ENCODE measurements around the gene PPEF2.
"Not testable (repeated sequence)": the region's sequence is repeated elsewhere in the genome, so short reads cannot be mapped to it uniquely, and the experiment has no call there.

Gene PPEF2

DNA sequence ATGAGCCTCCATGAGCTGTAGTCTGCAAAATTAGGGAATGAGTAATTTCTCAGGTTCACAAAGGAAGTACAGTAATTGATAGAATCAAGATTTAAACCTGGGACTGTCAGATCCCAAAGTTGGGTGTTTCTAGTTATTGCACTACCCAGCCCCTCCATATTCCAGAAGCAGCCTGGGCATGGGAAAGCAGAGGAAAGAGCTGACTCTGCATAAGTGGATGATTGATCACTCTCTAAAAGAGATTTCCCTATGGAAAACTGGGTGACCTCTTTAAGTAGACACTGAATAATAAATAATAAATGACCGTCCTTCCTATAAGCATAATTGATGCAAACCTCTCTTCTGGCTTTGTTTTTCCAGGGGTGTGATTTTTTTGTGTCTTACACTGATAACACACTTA is 33.4 kb upstream of the PPEF2 start:
- Histone ChIP-seq H3K9me3 (ENCODE audit: control extremely low read depth in 1 of 5, control insufficient read depth in 4 of 5, insufficient read depth in 2 of 5, low read depth in 1 of 5, low read length in 4 of 5) (no peaks in the 10 kb centered on the region), H3K4me3 (ENCODE audit: control insufficient read depth in 1 of 7, extremely low read depth in 1 of 7, insufficient read depth in 4 of 7, low read depth in 2 of 7, low read length in 6 of 7) (no peak overlapping the region), H3K4me1 (ENCODE audit: control extremely low read depth in 1 of 4, control insufficient read depth in 4 of 4, insufficient read depth in 4 of 4, low read length in 3 of 4) (peaks cover 0 to 15% (median 5%) of the 10 kb centered on the region in 4 experiments), H3K27me3 (replicated peaks in 2 of 5; ENCODE audit: control insufficient read depth in 4 of 5, insufficient read depth in 5 of 5, low read length in 4 of 5) (no peaks in the 10 kb centered on the region), H3K36me3 (ENCODE audit: control insufficient read depth in 4 of 4, insufficient read depth in 4 of 4, low read length in 3 of 4) (peaks cover 2 to 23% (median 14%) of the 10 kb centered on the region in 4 experiments), H3K27ac (ENCODE audit: insufficient read depth in 1 of 2, low read depth in 1 of 2, low read length in 2 of 2, poor library complexity in 1 of 2, severe bottlenecking in 2 of 2) (no peak overlapping the region)
- no peak for DNase-seq
- WGBS (ENCODE audit: insufficient coverage) = no CpG with 5 or more reads among the region's 1 CpG
- CTCF ChIA-PET = interaction anchor here (1.3 to 1.4 kb wide), 2 partner anchors 20 to 25 kb away, joined by 3 to 4 read pairs; no protein-coding TSS in a partner anchor
- POLR2A ChIA-PET = no interaction called here

GRCh38 chr4:75930152-75930551 is 27.9 kb upstream of the PPEF2 start:
- DNase-seq = no peak
- Histone ChIP-seq H3K27me3 (replicated peaks in 2 of 5; ENCODE audit: control insufficient read depth in 4 of 5, insufficient read depth in 5 of 5, low read length in 4 of 5) (no peaks in the 10 kb centered on the region), H3K36me3 (ENCODE audit: control insufficient read depth in 4 of 4, insufficient read depth in 4 of 4, low read length in 3 of 4) (peaks cover 0 to 21% (median 17%) of the 10 kb centered on the region in 4 experiments), H3K27ac (ENCODE audit: insufficient read depth in 1 of 2, low read depth in 1 of 2, low read length in 2 of 2, poor library complexity in 1 of 2, severe bottlenecking in 2 of 2) (no peak overlapping the region), H3K9me3 (ENCODE audit: control extremely low read depth in 1 of 5, control insufficient read depth in 4 of 5, insufficient read depth in 2 of 5, low read depth in 1 of 5, low read length in 4 of 5) (no peaks in the 10 kb centered on the region), H3K4me3 (ENCODE audit: control insufficient read depth in 1 of 7, extremely low read depth in 1 of 7, insufficient read depth in 4 of 7, low read depth in 2 of 7, low read length in 6 of 7) (no peak overlapping the region), H3K4me1 (ENCODE audit: control extremely low read depth in 1 of 4, control insufficient read depth in 4 of 4, insufficient read depth in 4 of 4, low read length in 3 of 4) (no peaks in the 10 kb centered on the region)
- whole genome bisulfite sequencing (ENCODE audit: insufficient coverage) = 100% methylated on average over 2 of the region's 3 CpGs
- ChIA-PET POLR2A (interaction anchor here (0.6 kb wide), 1 partner anchor 9 kb away, joined by 8 read pairs; no protein-coding TSS in a partner anchor), CTCF (interaction anchor here (1.3 kb wide), 1 partner anchor 23 kb away, joined by 3 read pairs; no protein-coding TSS in a partner anchor)

DNA sequence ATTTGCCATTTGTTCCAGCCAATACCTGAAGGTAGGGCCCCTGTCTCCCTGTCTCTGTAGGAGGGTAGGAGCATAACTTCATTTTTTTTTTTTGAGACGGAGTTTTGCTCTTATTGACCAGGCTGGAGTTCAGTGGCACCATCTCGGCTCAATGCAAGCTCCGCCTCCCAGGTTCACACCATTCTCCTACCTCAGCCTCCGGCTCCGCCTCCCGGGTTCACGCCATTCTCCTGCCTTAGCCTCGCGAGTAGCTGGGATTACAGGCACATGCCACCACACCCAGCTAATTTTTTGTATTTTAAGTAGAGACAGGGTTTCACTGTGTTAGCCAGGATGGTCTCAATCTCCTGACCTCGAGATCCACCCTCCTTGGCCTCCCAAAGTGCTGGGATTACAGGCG is 22.7 kb upstream of the PPEF2 start:
- POLR2A ChIA-PET; H3K4me1 ChIP-seq (ENCODE audit: control extremely low read depth in 1 of 4, control insufficient read depth in 4 of 4, insufficient read depth in 4 of 4, low read length in 3 of 4); DNase-seq; H3K4me3 ChIP-seq (ENCODE audit: control insufficient read depth in 1 of 7, extremely low read depth in 1 of 7, insufficient read depth in 4 of 7, low read depth in 2 of 7, low read length in 6 of 7); H3K27ac ChIP-seq (ENCODE audit: insufficient read depth in 1 of 2, low read depth in 1 of 2, low read length in 2 of 2, poor library complexity in 1 of 2, severe bottlenecking in 2 of 2); H3K9me3 ChIP-seq (ENCODE audit: control extremely low read depth in 1 of 5, control insufficient read depth in 4 of 5, insufficient read depth in 2 of 5, low read depth in 1 of 5, low read length in 4 of 5); H3K27me3 ChIP-seq (replicated peaks in 2 of 5; ENCODE audit: control insufficient read depth in 4 of 5, insufficient read depth in 5 of 5, low read length in 4 of 5): not testable (repeated sequence)
- peaks cover 6 to 35% (median 20%) of the 10 kb centered on the region in 4 experiments for H3K36me3 ChIP-seq (ENCODE audit: control insufficient read depth in 4 of 4, insufficient read depth in 4 of 4, low read length in 3 of 4)
- WGBS (ENCODE audit: insufficient coverage) = 97% methylated on average over 5 of the region's 11 CpGs
- CTCF ChIA-PET = interaction anchor here (1.3 to 1.6 kb wide), 3 partner anchors 10 to 68 kb away, joined by 3 read pairs; no protein-coding TSS in a partner anchor

- no peaks in the 10 kb centered on the region for H3K27me3 ChIP-seq (replicated peaks in 2 of 5; ENCODE audit: control insufficient read depth in 4 of 5, insufficient read depth in 5 of 5, low read length in 4 of 5)
- no peak for DNase-seq
- peaks cover 6 to 35% (median 21%) of the 10 kb centered on the region in 4 experiments for H3K36me3 ChIP-seq (ENCODE audit: control insufficient read depth in 4 of 4, insufficient read depth in 4 of 4, low read length in 3 of 4)
- no peaks in the 10 kb centered on the region for H3K9me3 ChIP-seq (ENCODE audit: control extremely low read depth in 1 of 5, control insufficient read depth in 4 of 5, insufficient read depth in 2 of 5, low read depth in 1 of 5, low read length in 4 of 5)
- H3K27ac ChIP-seq (ENCODE audit: insufficient read depth in 1 of 2, low read depth in 1 of 2, low read length in 2 of 2, poor library complexity in 1 of 2, severe bottlenecking in 2 of 2) = no peak overlapping the region
- no peak overlapping the region for H3K4me3 ChIP-seq (ENCODE audit: control insufficient read depth in 1 of 7, extremely low read depth in 1 of 7, insufficient read depth in 4 of 7, low read depth in 2 of 7, low read length in 6 of 7)
- peaks cover 0 to 9% (median under 1%) of the 10 kb centered on the region in 4 experiments for H3K4me1 ChIP-seq (ENCODE audit: control extremely low read depth in 1 of 4, control insufficient read depth in 4 of 4, insufficient read depth in 4 of 4, low read length in 3 of 4)
- ChIA-PET POLR2A (no interaction called here), CTCF (interaction anchor here (1.3 to 1.6 kb wide), 2 partner anchors 9 to 15 kb away, joined by 3 read pairs; no protein-coding TSS in a partner anchor)
- 100% methylated on average over 2 of the region's 5 CpGs for WGBS (ENCODE audit: insufficient coverage)
Observed at GRCh38 chr4:75924309-75924827, 22.1 kb upstream of the PPEF2 start.

DNA sequence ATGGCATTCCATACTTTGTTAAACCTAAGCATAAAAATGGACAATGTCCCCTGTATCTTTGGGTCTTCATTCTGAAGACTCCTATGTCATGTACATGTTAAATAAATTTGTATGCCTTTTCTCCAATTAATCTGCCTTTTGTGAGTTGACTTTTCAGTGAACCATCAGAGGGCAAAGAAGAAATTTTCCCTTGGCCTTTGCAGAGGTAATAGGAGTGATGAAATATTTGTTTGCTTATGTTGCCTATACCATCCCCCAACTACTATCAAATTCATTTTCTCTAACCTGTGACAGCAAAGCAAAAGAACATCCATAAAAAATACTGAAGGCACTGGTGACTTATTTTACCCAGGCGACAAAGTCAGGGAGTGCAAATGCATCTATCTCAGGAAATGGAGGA is 20.3 kb upstream of the PPEF2 start:
- ChIA-PET CTCF (interaction anchor here (1.0 kb wide), 1 partner anchor 14 kb away, joined by 3 read pairs; no protein-coding TSS in a partner anchor), POLR2A (no interaction called here)
- WGBS (ENCODE audit: insufficient coverage) = no CpG with 5 or more reads among the region's 1 CpG
- peaks cover 6 to 37% (median 23%) of the 10 kb centered on the region in 4 experiments for H3K36me3 ChIP-seq (ENCODE audit: control insufficient read depth in 4 of 4, insufficient read depth in 4 of 4, low read length in 3 of 4)
- H3K9me3 ChIP-seq (ENCODE audit: control extremely low read depth in 1 of 5, control insufficient read depth in 4 of 5, insufficient read depth in 2 of 5, low read depth in 1 of 5, low read length in 4 of 5) = no peaks in the 10 kb centered on the region
- no peak for DNase-seq
- H3K27me3 ChIP-seq (replicated peaks in 2 of 5; ENCODE audit: control insufficient read depth in 4 of 5, insufficient read depth in 5 of 5, low read length in 4 of 5) = no peaks in the 10 kb centered on the region
- H3K4me3 ChIP-seq (ENCODE audit: control insufficient read depth in 1 of 7, extremely low read depth in 1 of 7, insufficient read depth in 4 of 7, low read depth in 2 of 7, low read length in 6 of 7) = no peak overlapping the region
- peaks cover 0 to 9% (median under 1%) of the 10 kb centered on the region in 4 experiments for H3K4me1 ChIP-seq (ENCODE audit: control extremely low read depth in 1 of 4, control insufficient read depth in 4 of 4, insufficient read depth in 4 of 4, low read length in 3 of 4)
- no peak overlapping the region for H3K27ac ChIP-seq (ENCODE audit: insufficient read depth in 1 of 2, low read depth in 1 of 2, low read length in 2 of 2, poor library complexity in 1 of 2, severe bottlenecking in 2 of 2)

DNA sequence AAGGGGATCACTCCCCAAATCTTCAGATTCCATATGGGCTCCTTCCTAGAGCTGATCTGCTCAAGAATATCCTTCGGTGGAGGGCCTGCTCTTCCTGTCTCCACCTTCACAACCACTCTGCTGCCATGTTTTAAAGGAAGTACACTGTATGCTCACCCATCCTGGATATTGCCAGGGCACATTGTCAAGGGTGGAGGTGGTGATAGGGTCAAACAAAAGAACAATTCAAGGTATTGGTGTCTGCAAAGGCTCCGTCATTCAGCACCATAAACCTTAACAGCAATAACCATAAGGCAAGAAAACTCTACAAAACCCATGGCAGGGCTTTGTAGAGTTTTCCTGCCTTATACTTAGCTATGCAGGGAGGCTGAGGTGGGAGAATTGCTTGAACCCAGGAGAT is 19.7 kb upstream of the PPEF2 start:
- CTCF ChIA-PET = interaction anchor here (1.0 to 1.9 kb wide), 2 partner anchors 13 to 18 kb away, joined by 3 to 5 read pairs; partner anchors contain the start of gene NAAA
- POLR2A ChIA-PET = no interaction called here
- no CpG with 5 or more reads among the region's 2 CpGs for WGBS (ENCODE audit: insufficient coverage)
- no peaks in the 10 kb centered on the region for H3K9me3 ChIP-seq (ENCODE audit: control extremely low read depth in 1 of 5, control insufficient read depth in 4 of 5, insufficient read depth in 2 of 5, low read depth in 1 of 5, low read length in 4 of 5)
- H3K4me3 ChIP-seq (ENCODE audit: control insufficient read depth in 1 of 7, extremely low read depth in 1 of 7, insufficient read depth in 4 of 7, low read depth in 2 of 7, low read length in 6 of 7) = no peak overlapping the region
- no peak overlapping the region for H3K27ac ChIP-seq (ENCODE audit: insufficient read depth in 1 of 2, low read depth in 1 of 2, low read length in 2 of 2, poor library complexity in 1 of 2, severe bottlenecking in 2 of 2)
- H3K4me1 ChIP-seq (ENCODE audit: control extremely low read depth in 1 of 4, control insufficient read depth in 4 of 4, insufficient read depth in 4 of 4, low read length in 3 of 4) = peaks cover 0 to 9% (median under 1%) of the 10 kb centered on the region in 4 experiments
- peaks cover 6 to 43% (median 25%) of the 10 kb centered on the region in 4 experiments for H3K36me3 ChIP-seq (ENCODE audit: control insufficient read depth in 4 of 4, insufficient read depth in 4 of 4, low read length in 3 of 4)
- no peaks in the 10 kb centered on the region for H3K27me3 ChIP-seq (replicated peaks in 2 of 5; ENCODE audit: control insufficient read depth in 4 of 5, insufficient read depth in 5 of 5, low read length in 4 of 5)
- DNase-seq = no peak

DNA sequence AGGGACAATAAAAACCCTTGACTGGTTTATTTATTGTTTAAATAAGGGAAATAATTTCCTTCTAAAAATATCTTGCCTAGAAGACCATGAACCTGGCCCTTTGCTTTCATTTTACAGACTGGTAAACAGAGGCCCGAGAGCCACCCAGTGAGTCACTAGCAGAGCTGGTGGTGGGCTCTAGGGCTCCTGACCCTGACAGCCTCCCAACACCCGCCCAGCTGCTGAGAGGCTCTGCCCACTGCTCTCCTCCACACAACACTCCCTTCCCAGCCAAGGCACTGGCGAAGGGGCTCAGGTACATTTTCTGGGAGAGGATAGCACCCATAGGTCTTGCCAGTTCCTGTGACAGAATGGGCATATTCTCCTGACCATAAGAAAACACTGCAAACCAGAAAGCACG is 18.1 kb upstream of the PPEF2 start:
- no peak for DNase-seq
- Histone ChIP-seq H3K36me3 (ENCODE audit: control insufficient read depth in 4 of 4, insufficient read depth in 4 of 4, low read length in 3 of 4) (peaks cover 6 to 43% (median 25%) of the 10 kb centered on the region in 4 experiments), H3K4me3 (ENCODE audit: control insufficient read depth in 1 of 7, extremely low read depth in 1 of 7, insufficient read depth in 4 of 7, low read depth in 2 of 7, low read length in 6 of 7) (no peak overlapping the region), H3K4me1 (ENCODE audit: control extremely low read depth in 1 of 4, control insufficient read depth in 4 of 4, insufficient read depth in 4 of 4, low read length in 3 of 4) (peaks cover 0 to 9% (median under 1%) of the 10 kb centered on the region in 4 experiments), H3K27me3 (replicated peaks in 2 of 5; ENCODE audit: control insufficient read depth in 4 of 5, insufficient read depth in 5 of 5, low read length in 4 of 5) (no peaks in the 10 kb centered on the region), H3K27ac (ENCODE audit: insufficient read depth in 1 of 2, low read depth in 1 of 2, low read length in 2 of 2, poor library complexity in 1 of 2, severe bottlenecking in 2 of 2) (no peak overlapping the region), H3K9me3 (ENCODE audit: control extremely low read depth in 1 of 5, control insufficient read depth in 4 of 5, insufficient read depth in 2 of 5, low read depth in 1 of 5, low read length in 4 of 5) (no peaks in the 10 kb centered on the region)
- 100% methylated on average over 2 of the region's 4 CpGs for WGBS (ENCODE audit: insufficient coverage)
- ChIA-PET CTCF (interaction anchor here (0.7 to 1.9 kb wide), 5 partner anchors 13 to 150 kb away, joined by 3 to 5 read pairs (median 3); partner anchors contain the start of gene NAAA), POLR2A (no interaction called here)
